ENCODE measurements around the gene PLCL2.

PLCL2 gene

DNA sequence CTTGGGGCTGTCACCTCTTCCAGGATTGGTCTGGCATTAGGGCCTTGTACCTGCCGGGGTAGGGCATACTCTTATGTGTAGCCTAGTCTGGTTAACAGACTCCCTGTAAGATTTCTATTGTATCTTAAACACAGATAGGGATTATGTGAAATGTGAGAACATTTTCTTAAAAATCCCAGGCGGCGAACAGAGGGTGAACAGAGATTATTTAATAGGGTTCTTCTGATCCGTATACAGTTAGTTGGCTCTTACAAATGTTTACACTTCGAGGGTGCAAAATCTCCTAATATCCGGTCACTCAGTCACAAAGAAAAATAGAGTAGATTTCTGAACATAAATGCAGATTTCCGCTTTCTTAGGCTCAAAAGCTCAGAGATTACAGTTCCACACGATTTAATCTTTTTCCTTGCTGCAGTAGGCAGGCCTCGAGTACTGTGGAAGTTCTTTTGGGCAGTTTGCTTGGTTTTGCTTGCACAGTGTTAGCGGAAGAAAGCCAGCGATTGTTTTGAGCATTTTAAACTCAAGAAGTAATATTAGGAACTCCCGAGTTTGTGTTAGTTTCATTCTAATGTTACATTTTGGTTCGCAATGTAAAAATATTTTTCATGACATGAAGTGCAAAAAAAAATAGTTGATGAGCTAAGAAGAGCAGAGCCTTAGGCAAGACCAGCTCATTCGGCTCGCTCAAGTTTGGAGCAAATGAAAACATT, 993 bp downstream of the PLCL2 start:
- in situ Hi-C loops (cut with HindIII; ENCODE audit: low pct_ligation_motif_present, low sequenced_read_pairs): no loop called here

DNA sequence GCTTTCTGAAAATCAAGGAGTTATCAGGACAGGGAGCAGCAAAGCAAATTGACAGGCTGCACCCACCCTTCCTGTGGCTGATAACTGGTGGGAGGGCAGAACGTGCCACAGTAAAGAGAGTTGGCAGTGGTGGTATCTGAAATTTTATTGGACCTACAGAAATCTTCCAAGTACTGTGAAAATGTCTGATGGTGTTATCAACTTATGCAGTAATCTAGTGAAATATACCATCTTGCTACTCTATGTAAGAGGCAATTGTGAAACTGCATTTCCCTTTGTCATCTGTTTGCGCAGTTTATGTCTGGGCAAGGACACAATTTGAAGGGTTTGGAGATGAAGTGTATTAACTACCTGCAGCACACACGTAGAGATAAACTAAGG, 1.5 kb downstream of the PLCL2 start:
- in situ Hi-C loops (cut with HindIII; ENCODE audit: low pct_ligation_motif_present, low sequenced_read_pairs): no loop called here
- H3K27ac ChIP-seq: no peak overlapping the region
- TF ChIP-seq, protein P1, sequence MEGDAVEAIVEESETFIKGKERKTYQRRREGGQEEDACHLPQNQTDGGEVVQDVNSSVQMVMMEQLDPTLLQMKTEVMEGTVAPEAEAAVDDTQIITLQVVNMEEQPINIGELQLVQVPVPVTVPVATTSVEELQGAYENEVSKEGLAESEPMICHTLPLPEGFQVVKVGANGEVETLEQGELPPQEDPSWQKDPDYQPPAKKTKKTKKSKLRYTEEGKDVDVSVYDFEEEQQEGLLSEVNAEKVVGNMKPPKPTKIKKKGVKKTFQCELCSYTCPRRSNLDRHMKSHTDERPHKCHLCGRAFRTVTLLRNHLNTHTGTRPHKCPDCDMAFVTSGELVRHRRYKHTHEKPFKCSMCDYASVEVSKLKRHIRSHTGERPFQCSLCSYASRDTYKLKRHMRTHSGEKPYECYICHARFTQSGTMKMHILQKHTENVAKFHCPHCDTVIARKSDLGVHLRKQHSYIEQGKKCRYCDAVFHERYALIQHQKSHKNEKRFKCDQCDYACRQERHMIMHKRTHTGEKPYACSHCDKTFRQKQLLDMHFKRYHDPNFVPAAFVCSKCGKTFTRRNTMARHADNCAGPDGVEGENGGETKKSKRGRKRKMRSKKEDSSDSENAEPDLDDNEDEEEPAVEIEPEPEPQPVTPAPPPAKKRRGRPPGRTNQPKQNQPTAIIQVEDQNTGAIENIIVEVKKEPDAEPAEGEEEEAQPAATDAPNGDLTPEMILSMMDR (IDR thresholded peaks at IDR 0.05; ENCODE audit: low read depth, low read length, missing control alignments): no peak
- H3K36me3 ChIP-seq (replicated peaks): no peaks in the 10 kb centered on the region
- peak overlapping the region; percentile 66 for H3K4me3 ChIP-seq (ENCODE audit: low read depth, low read length)
- DNase-seq: no peak
- no peaks in the 10 kb centered on the region for H3K27me3 ChIP-seq (replicated peaks)

More for the DNA sequence above, 993 bp downstream of the PLCL2 start:
- TF ChIP-seq, protein P1 (IDR thresholded peaks at IDR 0.05; ENCODE audit: low read depth, low read length, missing control alignments): no peak
- no peaks in the 10 kb centered on the region for H3K36me3 ChIP-seq (replicated peaks)
- no peak for DNase-seq
- H3K27me3 ChIP-seq (replicated peaks): no peaks in the 10 kb centered on the region
- H3K27ac ChIP-seq: no peak overlapping the region
- H3K4me3 ChIP-seq (ENCODE audit: low read depth, low read length): peak overlapping the region; percentile 66

DNA sequence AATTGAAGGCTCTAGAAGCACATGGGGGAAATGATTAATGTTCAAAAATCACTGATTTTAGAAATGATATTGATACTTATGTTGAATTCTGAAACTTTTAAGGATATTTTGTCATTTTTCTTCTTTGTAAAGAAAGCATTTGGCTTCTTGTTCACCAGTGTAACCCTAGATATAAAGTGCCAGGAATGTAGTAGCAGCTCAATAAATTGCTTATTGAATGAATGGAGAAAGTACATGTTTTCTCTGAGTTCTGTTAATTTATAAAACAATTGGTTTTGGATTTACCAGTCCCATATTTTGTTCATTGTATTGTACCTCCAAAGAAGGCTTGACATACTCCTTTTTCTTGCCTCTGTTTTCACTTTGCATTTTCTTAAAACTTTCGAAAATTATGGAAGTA, 2.4 kb downstream of the PLCL2 start:
- Histone ChIP-seq H3K4me3 (ENCODE audit: low read depth, low read length) (no peak overlapping the region), H3K27ac (no peak overlapping the region)

DNA sequence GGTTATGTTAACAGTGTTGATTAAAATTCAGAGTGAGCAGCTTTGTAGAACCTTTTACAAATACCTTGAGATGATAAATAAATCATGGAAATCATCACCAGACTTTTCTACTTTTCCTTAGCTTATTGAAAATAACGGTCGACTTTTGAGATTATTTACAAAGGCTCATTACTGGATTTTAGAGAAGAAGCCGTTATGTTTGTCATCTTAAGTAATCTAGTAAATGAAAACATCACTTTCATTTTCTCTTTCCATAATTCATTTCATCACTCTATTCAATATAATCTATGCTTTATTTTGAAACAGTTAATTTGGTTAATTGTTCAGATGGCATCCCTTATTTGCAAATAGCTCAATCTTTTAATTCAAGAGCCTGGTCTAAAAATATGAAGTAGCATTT, 3.6 kb downstream of the PLCL2 start:
- TF ChIP-seq, protein P1 (IDR thresholded peaks at IDR 0.05; ENCODE audit: low read depth, low read length, missing control alignments): no peak
- in situ Hi-C loops (cut with HindIII; ENCODE audit: low pct_ligation_motif_present, low sequenced_read_pairs): no loop called here
- no peak for DNase-seq
- no peak overlapping the region for H3K27ac ChIP-seq
- no peak overlapping the region for H3K4me3 ChIP-seq (ENCODE audit: low read depth, low read length)
- no peaks in the 10 kb centered on the region for H3K36me3 ChIP-seq (replicated peaks)
- no peaks in the 10 kb centered on the region for H3K27me3 ChIP-seq (replicated peaks)

More for the DNA sequence above, 2.4 kb downstream of the PLCL2 start:
- H3K36me3 ChIP-seq (replicated peaks): no peaks in the 10 kb centered on the region
- no peaks in the 10 kb centered on the region for H3K27me3 ChIP-seq (replicated peaks)
- no peak for DNase-seq
- in situ Hi-C loops (cut with HindIII; ENCODE audit: low pct_ligation_motif_present, low sequenced_read_pairs): no loop called here
- TF ChIP-seq, protein P1 (IDR thresholded peaks at IDR 0.05; ENCODE audit: low read depth, low read length, missing control alignments): no peak

DNA sequence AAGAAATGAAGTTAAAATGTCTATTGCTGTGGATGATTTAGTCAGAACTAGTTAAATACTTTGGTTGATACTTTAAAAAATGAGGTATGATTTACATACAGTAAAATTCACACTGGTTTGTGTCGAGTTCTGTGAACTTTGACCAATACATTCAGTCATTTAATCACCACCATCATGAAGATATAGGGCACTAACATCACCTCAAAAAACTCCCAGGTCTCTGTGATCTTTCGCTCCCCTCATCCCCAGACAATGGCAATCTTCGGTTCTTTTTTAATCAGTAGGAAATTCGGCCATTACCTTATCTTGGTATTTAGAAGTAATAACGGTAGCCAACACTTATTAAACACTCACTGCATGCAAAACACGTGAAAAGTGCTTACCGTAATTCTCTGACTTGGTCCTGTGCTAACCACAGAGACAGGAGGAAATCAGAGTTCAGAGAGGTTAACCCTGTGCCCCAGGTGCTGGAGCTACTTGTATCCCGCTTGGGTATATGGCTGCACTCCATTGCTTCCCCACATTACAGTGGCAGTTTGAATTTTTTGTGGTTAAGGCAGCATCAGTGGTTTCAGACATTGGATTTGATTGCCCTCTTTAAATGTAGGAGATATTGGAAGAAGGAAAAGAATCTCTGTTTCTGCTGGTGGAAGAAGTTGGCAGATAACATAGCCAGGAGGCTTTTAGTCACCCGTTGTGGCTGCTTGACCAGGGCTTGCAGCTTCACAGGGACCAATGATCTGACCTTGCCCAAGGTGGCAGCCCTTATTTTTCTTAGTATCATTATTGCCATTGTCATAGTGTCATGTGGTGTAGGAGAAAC, 4.2 kb downstream of the PLCL2 start:
- TF ChIP-seq, protein P1 (IDR thresholded peaks at IDR 0.05; ENCODE audit: low read depth, low read length, missing control alignments): no peak
- in situ Hi-C loops (cut with HindIII; ENCODE audit: low pct_ligation_motif_present, low sequenced_read_pairs): no loop called here
- no peak overlapping the region for H3K27ac ChIP-seq

More for the DNA sequence above, 4.2 kb downstream of the PLCL2 start:
- H3K27me3 ChIP-seq (replicated peaks): no peaks in the 10 kb centered on the region
- no peaks in the 10 kb centered on the region for H3K36me3 ChIP-seq (replicated peaks)
- DNase-seq: no peak
- H3K4me3 ChIP-seq (ENCODE audit: low read depth, low read length): no peak overlapping the region

All from brain microvascular endothelial cell (primary cell).